ENCODE results near the gene HES4.
"Not testable (repeated sequence)": the region's sequence is repeated elsewhere in the genome, so short reads cannot be mapped to it uniquely, and the experiment has no call there.

DNA sequence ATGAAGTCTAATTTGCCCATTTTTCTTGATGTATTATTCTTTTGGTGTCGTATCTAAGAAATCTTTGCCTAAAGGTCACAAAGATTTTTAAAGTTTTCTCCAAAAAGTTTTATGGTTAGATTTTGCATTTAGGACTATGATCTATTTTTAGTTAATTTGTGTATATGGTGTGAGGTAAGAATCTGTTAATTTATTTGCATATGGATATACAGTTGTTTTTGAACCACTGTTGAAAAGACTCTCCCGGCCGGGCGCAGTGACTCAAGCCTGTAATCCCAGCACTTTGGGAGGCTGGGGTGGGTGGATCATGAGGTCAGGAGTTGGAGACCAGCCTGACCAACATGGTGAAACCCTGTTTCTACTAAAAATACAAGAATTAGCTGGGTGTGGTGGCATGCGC, 11.8 kb downstream of the HES4 start:
- TF ChIP-seq, protein P1, sequence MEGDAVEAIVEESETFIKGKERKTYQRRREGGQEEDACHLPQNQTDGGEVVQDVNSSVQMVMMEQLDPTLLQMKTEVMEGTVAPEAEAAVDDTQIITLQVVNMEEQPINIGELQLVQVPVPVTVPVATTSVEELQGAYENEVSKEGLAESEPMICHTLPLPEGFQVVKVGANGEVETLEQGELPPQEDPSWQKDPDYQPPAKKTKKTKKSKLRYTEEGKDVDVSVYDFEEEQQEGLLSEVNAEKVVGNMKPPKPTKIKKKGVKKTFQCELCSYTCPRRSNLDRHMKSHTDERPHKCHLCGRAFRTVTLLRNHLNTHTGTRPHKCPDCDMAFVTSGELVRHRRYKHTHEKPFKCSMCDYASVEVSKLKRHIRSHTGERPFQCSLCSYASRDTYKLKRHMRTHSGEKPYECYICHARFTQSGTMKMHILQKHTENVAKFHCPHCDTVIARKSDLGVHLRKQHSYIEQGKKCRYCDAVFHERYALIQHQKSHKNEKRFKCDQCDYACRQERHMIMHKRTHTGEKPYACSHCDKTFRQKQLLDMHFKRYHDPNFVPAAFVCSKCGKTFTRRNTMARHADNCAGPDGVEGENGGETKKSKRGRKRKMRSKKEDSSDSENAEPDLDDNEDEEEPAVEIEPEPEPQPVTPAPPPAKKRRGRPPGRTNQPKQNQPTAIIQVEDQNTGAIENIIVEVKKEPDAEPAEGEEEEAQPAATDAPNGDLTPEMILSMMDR (conservative IDR thresholded peaks at IDR 0.05): not testable (repeated sequence)
- TF ChIP-seq ZFX (IDR thresholded peaks at IDR 0.05): not testable (repeated sequence)
